Measurements from ENCODE around the gene HSFX3. TPM values are rescaled to one million over a fixed set of nuclear protein-coding genes. Genes with fewer than 3 reads are reported as not detected.

The HSFX3 gene
- total RNA-seq, 1 donor from 2014 or later: not detected

- DNase-seq (ENCODE audit: low spot score): no peak
- H3K9me3 Mint-ChIP-seq (ENCODE audit: unreplicated experiment): no peaks in the 10 kb centered on the region
Measured at GRCh38 chrX:149571770-149572169, 22.0 kb upstream of the HSFX3 start.

GRCh38 chrX:149570668-149571067, 20.9 kb upstream of the HSFX3 start:
- no peak for DNase-seq (ENCODE audit: low spot score)
- H3K9me3 Mint-ChIP-seq (ENCODE audit: unreplicated experiment): no peaks in the 10 kb centered on the region
- no peaks in the 10 kb centered on the region for H3K36me3 Mint-ChIP-seq (ENCODE audit: low read depth, unreplicated experiment)
- H3K4me1 Mint-ChIP-seq (ENCODE audit: unreplicated experiment): peaks cover 11% of the 10 kb centered on the region
- TF ChIP-seq CTCF (IDR thresholded peaks at IDR 0.05; ENCODE audit: unreplicated experiment): no peak
- H3K27me3 Mint-ChIP-seq (ENCODE audit: unreplicated experiment): no peaks in the 10 kb centered on the region
- no peak overlapping the region for H3K27ac Mint-ChIP-seq (ENCODE audit: unreplicated experiment)
- H3K4me3 Mint-ChIP-seq (ENCODE audit: unreplicated experiment): no peak overlapping the region

More at GRCh38 chrX:149571770-149572169, 22.0 kb upstream of the HSFX3 start:
- no peaks in the 10 kb centered on the region for H3K36me3 Mint-ChIP-seq (ENCODE audit: low read depth, unreplicated experiment)
- H3K4me3 Mint-ChIP-seq (ENCODE audit: unreplicated experiment): no peak overlapping the region
- no peak for TF ChIP-seq CTCF (IDR thresholded peaks at IDR 0.05; ENCODE audit: unreplicated experiment)
- no peaks in the 10 kb centered on the region for H3K27me3 Mint-ChIP-seq (ENCODE audit: unreplicated experiment)
- H3K27ac Mint-ChIP-seq (ENCODE audit: unreplicated experiment): no peak overlapping the region
- peaks cover 11% of the 10 kb centered on the region for H3K4me1 Mint-ChIP-seq (ENCODE audit: unreplicated experiment)

- Mint-ChIP-seq H3K4me3 (ENCODE audit: unreplicated experiment) (no peak overlapping the region), H3K27me3 (ENCODE audit: unreplicated experiment) (no peaks in the 10 kb centered on the region), H3K36me3 (ENCODE audit: low read depth, unreplicated experiment) (no peaks in the 10 kb centered on the region), H3K4me1 (ENCODE audit: unreplicated experiment) (peaks cover 11% of the 10 kb centered on the region), H3K27ac (ENCODE audit: unreplicated experiment) (no peak overlapping the region), H3K9me3 (ENCODE audit: unreplicated experiment) (no peaks in the 10 kb centered on the region)
- no peak for TF ChIP-seq CTCF (IDR thresholded peaks at IDR 0.05; ENCODE audit: unreplicated experiment)
- no peak for DNase-seq (ENCODE audit: low spot score)
Measured at GRCh38 chrX:149569770-149570169, 20.0 kb upstream of the HSFX3 start.

- H3K4me3 Mint-ChIP-seq (ENCODE audit: unreplicated experiment): no peak overlapping the region
- DNase-seq (ENCODE audit: low spot score): no peak
- no peak for TF ChIP-seq CTCF (IDR thresholded peaks at IDR 0.05; ENCODE audit: unreplicated experiment)
- no peaks in the 10 kb centered on the region for H3K9me3 Mint-ChIP-seq (ENCODE audit: unreplicated experiment)
- H3K36me3 Mint-ChIP-seq (ENCODE audit: low read depth, unreplicated experiment): no peaks in the 10 kb centered on the region
- peaks cover 11% of the 10 kb centered on the region for H3K4me1 Mint-ChIP-seq (ENCODE audit: unreplicated experiment)
- no peaks in the 10 kb centered on the region for H3K27me3 Mint-ChIP-seq (ENCODE audit: unreplicated experiment)
- H3K27ac Mint-ChIP-seq (ENCODE audit: unreplicated experiment): no peak overlapping the region
Measured at GRCh38 chrX:149568701-149569296, 19.1 kb upstream of the HSFX3 start.

GRCh38 chrX:149567621-149568417, 18.1 kb upstream of the HSFX3 start:
- peaks cover 11% of the 10 kb centered on the region for H3K4me1 Mint-ChIP-seq (ENCODE audit: unreplicated experiment)
- DNase-seq (ENCODE audit: low spot score): no peak
- H3K9me3 Mint-ChIP-seq (ENCODE audit: unreplicated experiment): no peaks in the 10 kb centered on the region
- H3K4me3 Mint-ChIP-seq (ENCODE audit: unreplicated experiment): no peak overlapping the region
- H3K27me3 Mint-ChIP-seq (ENCODE audit: unreplicated experiment): no peaks in the 10 kb centered on the region
- no peaks in the 10 kb centered on the region for H3K36me3 Mint-ChIP-seq (ENCODE audit: low read depth, unreplicated experiment)
- no peak for TF ChIP-seq CTCF (IDR thresholded peaks at IDR 0.05; ENCODE audit: unreplicated experiment)
- H3K27ac Mint-ChIP-seq (ENCODE audit: unreplicated experiment): no peak overlapping the region

All from endothelial cell (in vitro differentiated cells).